Panc1 (cell line): Measurements from ENCODE around the gene METTL16. TPM values are rescaled to one million over a fixed set of nuclear protein-coding genes. Genes with fewer than 3 reads are reported as not detected.
"Not testable (repeated sequence)": the region's sequence is repeated elsewhere in the genome, so short reads cannot be mapped to it uniquely, and the experiment has no call there.

Experiments used
- ATAC-seq: fragments of 200-7000 bp; cut with Tn5 transposase; 2 replicates; pipeline ENCODE4 v1.9.1; 2020; ENCODE audit warnings: mild to moderate bottlenecking, moderate library complexity
- BruUV-seq: library from RNA; stranded (reverse); fragments of 400-500 nt; replicated peaks from 2 replicates; lab custom pipeline; 2021; lab: Mats Ljungman, UMichigan
- CTCF ChIA-PET: fragments of 300-600 bp; sonication (Branson Sonifier 250); formaldehyde crosslinking; loops from one replicate; lab custom pipeline; 2022; ENCODE audit warnings: antibody characterized with exemption; lab: Charles Lee
- POLR2A ChIA-PET: fragments of 300-600 bp; sonication (Branson Sonifier 250); formaldehyde crosslinking; loops from one replicate; lab custom pipeline; 2022; ENCODE audit warnings: antibody characterized with exemption; lab: Charles Lee
- DNase-seq: peaks from one replicate; pipeline ENCODE4 v3.0.0-alpha.2; 2010; ENCODE audit warnings: low read depth, low spot score
- H3K27ac ChIP-seq: 2 replicates; pipeline ENCODE4 v1.5.1; 2011; ENCODE audit warnings: mild to moderate bottlenecking, low read length, inconsistent platforms
- H3K27me3 ChIP-seq: fragments of 200-500 bp; sonication (Bioruptor generic); 2 replicates; pipeline ENCODE4 v1.6.0; 2014; ENCODE audit warnings: low read length, inconsistent platforms; ENCODE audit not compliant: control insufficient read depth, insufficient read depth
- H3K36me3 ChIP-seq: fragments of 200-500 bp; sonication (Bioruptor generic); 2 replicates; pipeline ENCODE4 v1.5.1; 2014; ENCODE audit warnings: inconsistent platforms, mild to moderate bottlenecking, low read length, moderate library complexity; ENCODE audit not compliant: control insufficient read depth, insufficient read depth
- H3K4me1 ChIP-seq: 2 replicates; pipeline ENCODE4 v1.5.1; 2011; ENCODE audit warnings: inconsistent platforms, mild to moderate bottlenecking, low read length, moderate library complexity; ENCODE audit not compliant: control insufficient read depth, insufficient read depth
- H3K4me3 ChIP-seq, 2 experiments: 2 replicates each; pipeline ENCODE4 v1.5.1; 2011 to 2012; ENCODE audit warnings: low read depth in 2 of 2, low read length in 2 of 2, mild to moderate bottlenecking in 2 of 2, inconsistent platforms in 1 of 2, moderate library complexity in 1 of 2
- H3K9me3 ChIP-seq: fragments of 200-500 bp; sonication (Bioruptor generic); 2 replicates; pipeline ENCODE4 v1.5.1; 2014; ENCODE audit warnings: low read depth, mild to moderate bottlenecking, inconsistent platforms, low read length, moderate library complexity; ENCODE audit not compliant: control insufficient read depth, insufficient read depth
- CTCF ChIP-seq: fragments of 450-650 bp; IDR thresholded peaks from 2 replicates; pipeline ENCODE4 v1.5.1; 2017; ENCODE audit warnings: mild to moderate bottlenecking
- POLR2AphosphoS5 ChIP-seq: IDR thresholded peaks from 2 replicates; pipeline ENCODE4 v1.6.1; 2012; ENCODE audit warnings: mild to moderate bottlenecking, low read depth, low read length, moderate library complexity
- REST ChIP-seq, 2 experiments: IDR thresholded peaks; 2 replicates each; pipeline ENCODE4 v1.6.1; 2011 to 2012; ENCODE audit warnings: low read depth in 2 of 2, control low read depth in 1 of 2, low read length in 1 of 2, mild to moderate bottlenecking in 1 of 2, moderate library complexity in 1 of 2; ENCODE audit not compliant: insufficient read depth in 1 of 2
- SIN3A ChIP-seq: IDR thresholded peaks from 2 replicates; pipeline ENCODE4 v1.6.1; 2012; ENCODE audit warnings: low read depth, mild to moderate bottlenecking, low read length, moderate library complexity, borderline replicate concordance; ENCODE audit not compliant: insufficient read depth
- TCF7L2 ChIP-seq: IDR thresholded peaks from 2 replicates; pipeline ENCODE4 v1.6.1; 2011; ENCODE audit warnings: mild to moderate bottlenecking, low read depth, low read length, inconsistent platforms
- in situ Hi-C: cut with HindIII; loops from 2 replicates; pipeline ENCODE4 v1.10.0; 2016; ENCODE audit warnings: low sequenced_read_pairs, low pct_unique_long_range_greater_than_20kb
- intact Hi-C: fragments of 100-400 bp; cut with micrococcal nuclease; formaldehyde crosslinking; loops from one replicate; pipeline ENCODE4 v1.10.0; 2022; ENCODE audit not compliant: unreplicated experiment
- total RNA-seq: library from RNA; stranded (reverse); gene quantifications from one replicate; pipeline ENCODE4 v1.2.1, GENCODE V29; 2021; ENCODE audit not compliant: unreplicated experiment

The METTL16 gene
- total RNA-seq, 1 experiment from 2014 or later: 34.7 TPM

- no peaks in the 10 kb centered on the region for H3K36me3 ChIP-seq
- ATAC-seq (no peak), DNase-seq (no peak)
- ChIA-PET CTCF (interaction anchor here (0.6 kb wide), 1 partner anchor 17 kb away, joined by 15 read pairs; no protein-coding TSS in a partner anchor), POLR2A (no interaction called here)
- BruUV-seq: no TSS peak
- intact Hi-C loops (no loop called here), in situ Hi-C loops (no loop called here)
- H3K4me1 ChIP-seq: no peaks in the 10 kb centered on the region
- no peaks in the 10 kb centered on the region for H3K27me3 ChIP-seq
- TF ChIP-seq TCF7L2 (no peak), REST (IDR thresholded peaks at IDR 0.05; ENCODE audit: insufficient read depth in 1 of 2, low read depth in 2 of 2, low read length in 1 of 2) (no peak), SIN3A (no peak), POLR2AphosphoS5 (no peak), CTCF (no peak)
- no peaks in the 10 kb centered on the region for H3K9me3 ChIP-seq
- H3K27ac ChIP-seq: no peak overlapping the region
- H3K4me3 ChIP-seq: no peak overlapping the region
Measured at GRCh38 chr17:2549392-2550211, 37.9 kb upstream of the METTL16 start.

GRCh38 chr17:2548026-2548425 lies 36.3 kb upstream of the METTL16 start:
- H3K27ac ChIP-seq, POLR2A ChIA-PET, H3K4me1 ChIP-seq, H3K4me3 ChIP-seq, ATAC-seq, intact Hi-C loops, H3K27me3 ChIP-seq, CTCF ChIA-PET, H3K36me3 ChIP-seq, BruUV-seq, DNase-seq, in situ Hi-C loops, H3K9me3 ChIP-seq: not testable (repeated sequence)

GRCh38 chr17:2547176-2547575 lies 35.5 kb upstream of the METTL16 start:
- no peaks in the 10 kb centered on the region for H3K27me3 ChIP-seq
- CTCF ChIA-PET: interaction anchor here (0.6 to 0.7 kb wide), 2 partner anchors 265 to 302 kb away, joined by 5 read pairs; no protein-coding TSS in a partner anchor
- H3K9me3 ChIP-seq: no peaks in the 10 kb centered on the region
- H3K4me3 ChIP-seq: no peak overlapping the region
- in situ Hi-C loops (no loop called here), intact Hi-C loops (no loop called here)
- TF ChIP-seq CTCF (no peak), TCF7L2 (no peak), REST (IDR thresholded peaks at IDR 0.05; ENCODE audit: insufficient read depth in 1 of 2, low read depth in 2 of 2, low read length in 1 of 2) (no peak), SIN3A (no peak), POLR2AphosphoS5 (no peak)
- DNase-seq: no peak
- no peaks in the 10 kb centered on the region for H3K36me3 ChIP-seq
- POLR2A ChIA-PET: interaction anchor here (0.5 to 0.7 kb wide), 2 partner anchors 47 to 48 kb away, joined by 3 to 5 read pairs; no protein-coding TSS in a partner anchor
- H3K4me1 ChIP-seq: no peaks in the 10 kb centered on the region
- no TSS peak for BruUV-seq
- no peak for ATAC-seq
- H3K27ac ChIP-seq: no peak overlapping the region
